Activated T-helper 1 cell treated with Interleukin-2 at 50 U/mL for 16 hours (primary cell): ENCODE results near the gene SPTBN1.
A peak's percentile ranks its signal among the peaks of the same experiment; 100 is the strongest.
"Not testable (repeated sequence)": the region's sequence is repeated elsewhere in the genome, so short reads cannot be mapped to it uniquely, and the experiment has no call there.

Experiments used
- DNase-seq: peaks from one replicate; pipeline ENCODE4 v3.0.0-alpha.2; 2020; ENCODE audit warnings: low read depth

The SPTBN1 gene

GRCh38 chr2:54503192-54503591 lies 47.1 kb downstream of the SPTBN1 start:
- DNase-seq: no peak

- no peak for DNase-seq
Measured at GRCh38 chr2:54503828-54504227, 47.7 kb downstream of the SPTBN1 start.

- no peak for DNase-seq
Measured at GRCh38 chr2:54504866-54505265, 48.7 kb downstream of the SPTBN1 start.

GRCh38 chr2:54508541-54508940 lies 52.4 kb downstream of the SPTBN1 start:
- DNase-seq: no peak

GRCh38 chr2:54509043-54509442 lies 52.9 kb downstream of the SPTBN1 start:
- DNase-seq: not testable (repeated sequence)

GRCh38 chr2:54510916-54511315 lies 54.8 kb downstream of the SPTBN1 start:
- no peak for DNase-seq

- DNase-seq: no peak
Measured at GRCh38 chr2:54512183-54512582, 56.1 kb downstream of the SPTBN1 start.

- DNase-seq: no peak
Measured at GRCh38 chr2:54512663-54513362, 56.7 kb downstream of the SPTBN1 start.

- no peak for DNase-seq
Measured at GRCh38 chr2:54513363-54513715, 57.2 kb downstream of the SPTBN1 start.

- no peak for DNase-seq
Measured at GRCh38 chr2:54514822-54515569, 58.9 kb downstream of the SPTBN1 start.

GRCh38 chr2:54516842-54517241 lies 60.7 kb downstream of the SPTBN1 start:
- DNase-seq: no peak

- DNase-seq: not testable (repeated sequence)
Measured at GRCh38 chr2:54518016-54518415, 61.9 kb downstream of the SPTBN1 start.

- DNase-seq: no peak
Measured at GRCh38 chr2:54518430-54518829, 62.3 kb downstream of the SPTBN1 start.

- no peak for DNase-seq
Measured at GRCh38 chr2:54519841-54520459, 63.8 kb downstream of the SPTBN1 start.

GRCh38 chr2:54520687-54521086 lies 64.6 kb downstream of the SPTBN1 start:
- no peak for DNase-seq

GRCh38 chr2:54522624-54523281 lies 66.6 kb downstream of the SPTBN1 start:
- peak; percentile 33 for DNase-seq

- DNase-seq: no peak
Measured at GRCh38 chr2:54523324-54523959, 67.3 kb downstream of the SPTBN1 start.

GRCh38 chr2:54524226-54524991 lies 68.3 kb downstream of the SPTBN1 start:
- DNase-seq: no peak

GRCh38 chr2:54525321-54525720 lies 69.2 kb downstream of the SPTBN1 start:
- DNase-seq: no peak

GRCh38 chr2:54526226-54526879 lies 70.2 kb downstream of the SPTBN1 start:
- DNase-seq: no peak
